Nephron progenitor cell (in vitro differentiated cells): ENCODE data around the gene MAP3K21.

Experiments
- DNase-seq: peaks from one replicate; pipeline ENCODE4 v3.0.0; 2021
- H3K27ac Mint-ChIP-seq: 2 replicates; pipeline ENCODE4 v1.8.0; 2021; ENCODE audit warnings: mild to moderate bottlenecking, moderate library complexity, mixed read lengths
- H3K27me3 Mint-ChIP-seq: 2 replicates; pipeline ENCODE4 v1.8.0; 2021; ENCODE audit warnings: mild to moderate bottlenecking, low read depth, mixed read lengths; ENCODE audit not compliant: poor library complexity
- H3K36me3 Mint-ChIP-seq: 2 replicates; pipeline ENCODE4 v1.8.0; 2021; ENCODE audit warnings: low read depth, mixed read lengths
- H3K4me1 Mint-ChIP-seq: 2 replicates; pipeline ENCODE4 v1.8.0; 2021; ENCODE audit warnings: mixed read lengths
- H3K4me3 Mint-ChIP-seq: 2 replicates; pipeline ENCODE4 v1.8.0; 2021; ENCODE audit warnings: mild to moderate bottlenecking, moderate library complexity, mixed read lengths
- H3K9me3 Mint-ChIP-seq: 2 replicates; pipeline ENCODE4 v1.8.0; 2021; ENCODE audit warnings: mild to moderate bottlenecking, moderate library complexity, mixed read lengths
- CTCF ChIP-seq: fragments of 200-600 bp; sonication (generic); IDR thresholded peaks from 2 replicates; pipeline ENCODE4 v1.5.0; 2021; ENCODE audit warnings: antibody characterized with exemption

The MAP3K21 gene

GRCh38 chr1:233356705-233356987, 29.1 kb downstream of the MAP3K21 start:
- TF ChIP-seq CTCF: no peak
- H3K4me1 Mint-ChIP-seq: peaks cover 16% of the 10 kb centered on the region

GRCh38 chr1:233357595-233358397, 30.3 kb downstream of the MAP3K21 start:
- no peaks in the 10 kb centered on the region for H3K9me3 Mint-ChIP-seq
- no peaks in the 10 kb centered on the region for H3K36me3 Mint-ChIP-seq

More at GRCh38 chr1:233356705-233356987, 29.1 kb downstream of the MAP3K21 start:
- H3K27ac Mint-ChIP-seq: no peak overlapping the region
- DNase-seq: no peak
- peaks cover 3% of the 10 kb centered on the region for H3K27me3 Mint-ChIP-seq
- no peak overlapping the region for H3K4me3 Mint-ChIP-seq
- no peaks in the 10 kb centered on the region for H3K9me3 Mint-ChIP-seq
- no peaks in the 10 kb centered on the region for H3K36me3 Mint-ChIP-seq

GRCh38 chr1:233359431-233359830, 31.9 kb downstream of the MAP3K21 start:
- Mint-ChIP-seq H3K27me3 (peaks cover 3% of the 10 kb centered on the region), H3K9me3 (no peaks in the 10 kb centered on the region), H3K27ac (no peak overlapping the region), H3K4me1 (peaks cover 23% of the 10 kb centered on the region), H3K36me3 (no peaks in the 10 kb centered on the region), H3K4me3 (no peak overlapping the region)
- TF ChIP-seq CTCF: no peak
- DNase-seq: no peak

More at GRCh38 chr1:233357595-233358397, 30.3 kb downstream of the MAP3K21 start:
- no peak overlapping the region for H3K4me3 Mint-ChIP-seq
- H3K27me3 Mint-ChIP-seq: peaks cover 3% of the 10 kb centered on the region
- no peak for TF ChIP-seq CTCF
- no peak for DNase-seq
- peaks cover 23% of the 10 kb centered on the region for H3K4me1 Mint-ChIP-seq
- H3K27ac Mint-ChIP-seq: no peak overlapping the region

- DNase-seq: no peak
- no peaks in the 10 kb centered on the region for H3K9me3 Mint-ChIP-seq
- TF ChIP-seq CTCF: no peak
- no peak overlapping the region for H3K27ac Mint-ChIP-seq
- H3K27me3 Mint-ChIP-seq: peaks cover 3% of the 10 kb centered on the region
- H3K4me3 Mint-ChIP-seq: no peak overlapping the region
- H3K4me1 Mint-ChIP-seq: peaks cover 23% of the 10 kb centered on the region
- H3K36me3 Mint-ChIP-seq: no peaks in the 10 kb centered on the region
These were observed 32.4 kb downstream of the MAP3K21 start for GRCh38 chr1:233359905-233360304.

- Mint-ChIP-seq H3K4me1 (peaks cover 23% of the 10 kb centered on the region), H3K27ac (peak overlapping the region; percentile 25), H3K9me3 (no peaks in the 10 kb centered on the region), H3K27me3 (peaks cover 3% of the 10 kb centered on the region), H3K36me3 (no peaks in the 10 kb centered on the region), H3K4me3 (no peak overlapping the region)
- no peak for DNase-seq
- TF ChIP-seq CTCF: no peak
These were observed 33.1 kb downstream of the MAP3K21 start for GRCh38 chr1:233360525-233361102.

- Mint-ChIP-seq H3K4me1 (peaks cover 23% of the 10 kb centered on the region), H3K9me3 (no peaks in the 10 kb centered on the region), H3K36me3 (no peaks in the 10 kb centered on the region), H3K4me3 (no peak overlapping the region), H3K27ac (no peak overlapping the region), H3K27me3 (peaks cover 3% of the 10 kb centered on the region)
- DNase-seq: peak; percentile 15
- no peak for TF ChIP-seq CTCF
These were observed 34.4 kb downstream of the MAP3K21 start for GRCh38 chr1:233361876-233362275.
